ENCODE data around the gene ZBED6.
"Not testable (repeated sequence)": the region's sequence is repeated elsewhere in the genome, so short reads cannot be mapped to it uniquely, and the experiment has no call there.

Gene ZBED6

GRCh38 chr1:203778789-203779188, 16.6 kb upstream of the ZBED6 start:
- Histone ChIP-seq H3K9me3 (ENCODE audit: control insufficient read depth in 2 of 2, low read length in 2 of 2) (no peaks in the 10 kb centered on the region), H3K36me3 (ENCODE audit: control insufficient read depth in 2 of 2, insufficient read depth in 2 of 2, low read length in 2 of 2) (peaks cover 0 to 3% of the 10 kb centered on the region in 2 donors), H3K27me3 (ENCODE audit: control insufficient read depth in 2 of 2, insufficient read depth in 2 of 2, low read length in 2 of 2) (no peaks in the 10 kb centered on the region), H3K9ac (ENCODE audit: low read depth in 1 of 2, low read length in 2 of 2) (no peak overlapping the region), H3K4me1 (ENCODE audit: control insufficient read depth in 2 of 2, insufficient read depth in 2 of 2, low read length in 2 of 2) (no peaks in the 10 kb centered on the region), H3K27ac (ENCODE audit: low read depth in 2 of 2, low read length in 2 of 2) (no peak overlapping the region), H3K4me3 (ENCODE audit: low read length in 2 of 2) (no peak overlapping the region)

GRCh38 chr1:203781962-203782361, 13.5 kb upstream of the ZBED6 start:
- no peaks in the 10 kb centered on the region for H3K4me1 ChIP-seq (ENCODE audit: control insufficient read depth in 2 of 2, insufficient read depth in 2 of 2, low read length in 2 of 2)
- no peaks in the 10 kb centered on the region for H3K9me3 ChIP-seq (ENCODE audit: control insufficient read depth in 2 of 2, low read length in 2 of 2)
- no peaks in the 10 kb centered on the region for H3K27me3 ChIP-seq (ENCODE audit: control insufficient read depth in 2 of 2, insufficient read depth in 2 of 2, low read length in 2 of 2)
- H3K9ac ChIP-seq (ENCODE audit: low read depth in 1 of 2, low read length in 2 of 2), result no peak overlapping the region
- no peak overlapping the region for H3K4me3 ChIP-seq (ENCODE audit: low read length in 2 of 2)
- H3K27ac ChIP-seq (ENCODE audit: low read depth in 2 of 2, low read length in 2 of 2), result no peak overlapping the region
- H3K36me3 ChIP-seq (ENCODE audit: control insufficient read depth in 2 of 2, insufficient read depth in 2 of 2, low read length in 2 of 2), result no peaks in the 10 kb centered on the region

GRCh38 chr1:203789966-203790365, 5.5 kb upstream of the ZBED6 start:
- Histone ChIP-seq H3K9me3 (ENCODE audit: control insufficient read depth in 2 of 2, low read length in 2 of 2) (no peaks in the 10 kb centered on the region), H3K27ac (ENCODE audit: low read depth in 2 of 2, low read length in 2 of 2) (no peak overlapping the region), H3K4me1 (ENCODE audit: control insufficient read depth in 2 of 2, insufficient read depth in 2 of 2, low read length in 2 of 2) (peaks cover 1 to 2% of the 10 kb centered on the region in 2 donors), H3K27me3 (ENCODE audit: control insufficient read depth in 2 of 2, insufficient read depth in 2 of 2, low read length in 2 of 2) (no peaks in the 10 kb centered on the region), H3K4me3 (ENCODE audit: low read length in 2 of 2) (no peak overlapping the region), H3K36me3 (ENCODE audit: control insufficient read depth in 2 of 2, insufficient read depth in 2 of 2, low read length in 2 of 2) (no peaks in the 10 kb centered on the region), H3K9ac (ENCODE audit: low read depth in 1 of 2, low read length in 2 of 2) (no peak overlapping the region)

- no peak overlapping the region for H3K4me3 ChIP-seq (ENCODE audit: low read length in 2 of 2)
These were observed 3.9 kb upstream of the ZBED6 start for GRCh38 chr1:203791498-203791897.

GRCh38 chr1:203792486-203792885, 2.9 kb upstream of the ZBED6 start:
- Histone ChIP-seq H3K9ac (ENCODE audit: low read depth in 1 of 2, low read length in 2 of 2) (no peak overlapping the region), H3K36me3 (ENCODE audit: control insufficient read depth in 2 of 2, insufficient read depth in 2 of 2, low read length in 2 of 2) (no peaks in the 10 kb centered on the region), H3K27me3 (ENCODE audit: control insufficient read depth in 2 of 2, insufficient read depth in 2 of 2, low read length in 2 of 2) (no peaks in the 10 kb centered on the region), H3K27ac (ENCODE audit: low read depth in 2 of 2, low read length in 2 of 2) (no peak overlapping the region), H3K4me1 (ENCODE audit: control insufficient read depth in 2 of 2, insufficient read depth in 2 of 2, low read length in 2 of 2) (peaks cover 11 to 14% of the 10 kb centered on the region in 2 donors), H3K4me3 (ENCODE audit: low read length in 2 of 2) (no peak overlapping the region), H3K9me3 (ENCODE audit: control insufficient read depth in 2 of 2, low read length in 2 of 2) (no peaks in the 10 kb centered on the region)

More at GRCh38 chr1:203791498-203791897, 3.9 kb upstream of the ZBED6 start:
- Histone ChIP-seq H3K27me3 (ENCODE audit: control insufficient read depth in 2 of 2, insufficient read depth in 2 of 2, low read length in 2 of 2) (no peaks in the 10 kb centered on the region), H3K9ac (ENCODE audit: low read depth in 1 of 2, low read length in 2 of 2) (no peak overlapping the region), H3K36me3 (ENCODE audit: control insufficient read depth in 2 of 2, insufficient read depth in 2 of 2, low read length in 2 of 2) (no peaks in the 10 kb centered on the region), H3K4me1 (ENCODE audit: control insufficient read depth in 2 of 2, insufficient read depth in 2 of 2, low read length in 2 of 2) (peaks cover 4 to 5% of the 10 kb centered on the region in 2 donors), H3K9me3 (ENCODE audit: control insufficient read depth in 2 of 2, low read length in 2 of 2) (no peaks in the 10 kb centered on the region), H3K27ac (ENCODE audit: low read depth in 2 of 2, low read length in 2 of 2) (no peak overlapping the region)

- peaks cover 15 to 20% of the 10 kb centered on the region in 2 donors for H3K4me1 ChIP-seq (ENCODE audit: control insufficient read depth in 2 of 2, insufficient read depth in 2 of 2, low read length in 2 of 2)
- not testable (repeated sequence) for H3K36me3 ChIP-seq (ENCODE audit: control insufficient read depth in 2 of 2, insufficient read depth in 2 of 2, low read length in 2 of 2); H3K9ac ChIP-seq (ENCODE audit: low read depth in 1 of 2, low read length in 2 of 2); H3K9me3 ChIP-seq (ENCODE audit: control insufficient read depth in 2 of 2, low read length in 2 of 2); H3K27me3 ChIP-seq (ENCODE audit: control insufficient read depth in 2 of 2, insufficient read depth in 2 of 2, low read length in 2 of 2); H3K4me3 ChIP-seq (ENCODE audit: low read length in 2 of 2); H3K27ac ChIP-seq (ENCODE audit: low read depth in 2 of 2, low read length in 2 of 2)
These were observed 1.9 kb upstream of the ZBED6 start for GRCh38 chr1:203793561-203793960.

- H3K9ac ChIP-seq (ENCODE audit: low read depth in 1 of 2, low read length in 2 of 2), result peak overlapping the region; percentile 63 to 83
- H3K4me1 ChIP-seq (ENCODE audit: control insufficient read depth in 2 of 2, insufficient read depth in 2 of 2, low read length in 2 of 2), result peaks cover 17 to 21% of the 10 kb centered on the region in 2 donors
- H3K27ac ChIP-seq (ENCODE audit: low read depth in 2 of 2, low read length in 2 of 2), result peak overlapping the region; percentile 42 to 90
- H3K4me3 ChIP-seq (ENCODE audit: low read length in 2 of 2), result peak overlapping the region; percentile 87 to 92
- H3K27me3 ChIP-seq (ENCODE audit: control insufficient read depth in 2 of 2, insufficient read depth in 2 of 2, low read length in 2 of 2), result no peaks in the 10 kb centered on the region
- H3K36me3 ChIP-seq (ENCODE audit: control insufficient read depth in 2 of 2, insufficient read depth in 2 of 2, low read length in 2 of 2), result peaks cover 7 to 11% of the 10 kb centered on the region in 2 donors
- H3K9me3 ChIP-seq (ENCODE audit: control insufficient read depth in 2 of 2, low read length in 2 of 2), result no peaks in the 10 kb centered on the region
These were observed 521 bp upstream of the ZBED6 start for GRCh38 chr1:203794764-203795440.

GRCh38 chr1:203796236-203796605, 798 bp downstream of the ZBED6 start:
- peaks cover 17 to 21% of the 10 kb centered on the region in 2 donors for H3K4me1 ChIP-seq (ENCODE audit: control insufficient read depth in 2 of 2, insufficient read depth in 2 of 2, low read length in 2 of 2)
- no peaks in the 10 kb centered on the region for H3K27me3 ChIP-seq (ENCODE audit: control insufficient read depth in 2 of 2, insufficient read depth in 2 of 2, low read length in 2 of 2)

GRCh38 chr1:203797216-203797615, 1.8 kb downstream of the ZBED6 start:
- H3K9ac ChIP-seq (ENCODE audit: low read depth in 1 of 2, low read length in 2 of 2), result no peak overlapping the region

More at GRCh38 chr1:203796236-203796605, 798 bp downstream of the ZBED6 start:
- Histone ChIP-seq H3K9ac (ENCODE audit: low read depth in 1 of 2, low read length in 2 of 2) (peak overlapping the region; percentile 83 to 92), H3K36me3 (ENCODE audit: control insufficient read depth in 2 of 2, insufficient read depth in 2 of 2, low read length in 2 of 2) (peaks cover 7 to 11% of the 10 kb centered on the region in 2 donors), H3K4me3 (ENCODE audit: low read length in 2 of 2) (peak overlapping the region; percentile 87 to 92), H3K9me3 (ENCODE audit: control insufficient read depth in 2 of 2, low read length in 2 of 2) (no peaks in the 10 kb centered on the region), H3K27ac (ENCODE audit: low read depth in 2 of 2, low read length in 2 of 2) (peak overlapping the region; percentile 90 to 91)

GRCh38 chr1:203797948-203798655, 2.7 kb downstream of the ZBED6 start:
- Histone ChIP-seq H3K27me3 (ENCODE audit: control insufficient read depth in 2 of 2, insufficient read depth in 2 of 2, low read length in 2 of 2) (no peaks in the 10 kb centered on the region), H3K27ac (ENCODE audit: low read depth in 2 of 2, low read length in 2 of 2) (no peak overlapping the region), H3K4me1 (ENCODE audit: control insufficient read depth in 2 of 2, insufficient read depth in 2 of 2, low read length in 2 of 2) (peaks cover 17 to 21% of the 10 kb centered on the region in 2 donors), H3K9ac (ENCODE audit: low read depth in 1 of 2, low read length in 2 of 2) (no peak overlapping the region), H3K4me3 (ENCODE audit: low read length in 2 of 2) (no peak overlapping the region), H3K9me3 (ENCODE audit: control insufficient read depth in 2 of 2, low read length in 2 of 2) (no peaks in the 10 kb centered on the region), H3K36me3 (ENCODE audit: control insufficient read depth in 2 of 2, insufficient read depth in 2 of 2, low read length in 2 of 2) (peaks cover 7 to 17% of the 10 kb centered on the region in 2 donors)

More at GRCh38 chr1:203797216-203797615, 1.8 kb downstream of the ZBED6 start:
- peaks cover 7 to 14% of the 10 kb centered on the region in 2 donors for H3K36me3 ChIP-seq (ENCODE audit: control insufficient read depth in 2 of 2, insufficient read depth in 2 of 2, low read length in 2 of 2)
- H3K4me3 ChIP-seq (ENCODE audit: low read length in 2 of 2), result peak overlapping the region in 1 of 2 donors; percentile 87
- no peak overlapping the region for H3K27ac ChIP-seq (ENCODE audit: low read depth in 2 of 2, low read length in 2 of 2)
- H3K9me3 ChIP-seq (ENCODE audit: control insufficient read depth in 2 of 2, low read length in 2 of 2), result no peaks in the 10 kb centered on the region
- H3K27me3 ChIP-seq (ENCODE audit: control insufficient read depth in 2 of 2, insufficient read depth in 2 of 2, low read length in 2 of 2), result no peaks in the 10 kb centered on the region
- peaks cover 17 to 21% of the 10 kb centered on the region in 2 donors for H3K4me1 ChIP-seq (ENCODE audit: control insufficient read depth in 2 of 2, insufficient read depth in 2 of 2, low read length in 2 of 2)

All from mucosa of rectum (tissue), 2 donors.